Panc1 (cell line): ENCODE data around the gene ZNF701. TPM values are rescaled to one million over a fixed set of nuclear protein-coding genes. Genes with fewer than 3 reads are reported as not detected.

Experiments
- ATAC-seq: fragments of 200-7000 bp; cut with Tn5 transposase; 2 replicates; pipeline ENCODE4 v1.9.1; 2020; ENCODE audit warnings: mild to moderate bottlenecking, moderate library complexity
- BruUV-seq: library from RNA; stranded (reverse); fragments of 400-500 nt; replicated peaks from 2 replicates; lab custom pipeline; 2021; lab: Mats Ljungman, UMichigan
- CTCF ChIA-PET: fragments of 300-600 bp; sonication (Branson Sonifier 250); formaldehyde crosslinking; loops from one replicate; lab custom pipeline; 2022; ENCODE audit warnings: antibody characterized with exemption; lab: Charles Lee
- POLR2A ChIA-PET: fragments of 300-600 bp; sonication (Branson Sonifier 250); formaldehyde crosslinking; loops from one replicate; lab custom pipeline; 2022; ENCODE audit warnings: antibody characterized with exemption; lab: Charles Lee
- DNase-seq: peaks from one replicate; pipeline ENCODE4 v3.0.0-alpha.2; 2010; ENCODE audit warnings: low read depth, low spot score
- H3K27ac ChIP-seq: 2 replicates; pipeline ENCODE4 v1.5.1; 2011; ENCODE audit warnings: mild to moderate bottlenecking, low read length, inconsistent platforms
- H3K27me3 ChIP-seq: fragments of 200-500 bp; sonication (Bioruptor generic); 2 replicates; pipeline ENCODE4 v1.6.0; 2014; ENCODE audit warnings: low read length, inconsistent platforms; ENCODE audit not compliant: control insufficient read depth, insufficient read depth
- H3K36me3 ChIP-seq: fragments of 200-500 bp; sonication (Bioruptor generic); 2 replicates; pipeline ENCODE4 v1.5.1; 2014; ENCODE audit warnings: inconsistent platforms, mild to moderate bottlenecking, low read length, moderate library complexity; ENCODE audit not compliant: control insufficient read depth, insufficient read depth
- H3K4me1 ChIP-seq: 2 replicates; pipeline ENCODE4 v1.5.1; 2011; ENCODE audit warnings: inconsistent platforms, mild to moderate bottlenecking, low read length, moderate library complexity; ENCODE audit not compliant: control insufficient read depth, insufficient read depth
- H3K4me3 ChIP-seq, 2 experiments: 2 replicates each; pipeline ENCODE4 v1.5.1; 2011 to 2012; ENCODE audit warnings: low read depth in 2 of 2, low read length in 2 of 2, mild to moderate bottlenecking in 2 of 2, inconsistent platforms in 1 of 2, moderate library complexity in 1 of 2
- H3K9me3 ChIP-seq: fragments of 200-500 bp; sonication (Bioruptor generic); 2 replicates; pipeline ENCODE4 v1.5.1; 2014; ENCODE audit warnings: low read depth, mild to moderate bottlenecking, inconsistent platforms, low read length, moderate library complexity; ENCODE audit not compliant: control insufficient read depth, insufficient read depth
- CTCF ChIP-seq: fragments of 450-650 bp; IDR thresholded peaks from 2 replicates; pipeline ENCODE4 v1.5.1; 2017; ENCODE audit warnings: mild to moderate bottlenecking
- POLR2AphosphoS5 ChIP-seq: IDR thresholded peaks from 2 replicates; pipeline ENCODE4 v1.6.1; 2012; ENCODE audit warnings: mild to moderate bottlenecking, low read depth, low read length, moderate library complexity
- REST ChIP-seq, 2 experiments: IDR thresholded peaks; 2 replicates each; pipeline ENCODE4 v1.6.1; 2011 to 2012; ENCODE audit warnings: low read depth in 2 of 2, control low read depth in 1 of 2, low read length in 1 of 2, mild to moderate bottlenecking in 1 of 2, moderate library complexity in 1 of 2; ENCODE audit not compliant: insufficient read depth in 1 of 2
- SIN3A ChIP-seq: IDR thresholded peaks from 2 replicates; pipeline ENCODE4 v1.6.1; 2012; ENCODE audit warnings: low read depth, mild to moderate bottlenecking, low read length, moderate library complexity, borderline replicate concordance; ENCODE audit not compliant: insufficient read depth
- TCF7L2 ChIP-seq: IDR thresholded peaks from 2 replicates; pipeline ENCODE4 v1.6.1; 2011; ENCODE audit warnings: mild to moderate bottlenecking, low read depth, low read length, inconsistent platforms
- in situ Hi-C: cut with HindIII; loops from 2 replicates; pipeline ENCODE4 v1.10.0; 2016; ENCODE audit warnings: low sequenced_read_pairs, low pct_unique_long_range_greater_than_20kb
- intact Hi-C: fragments of 100-400 bp; cut with micrococcal nuclease; formaldehyde crosslinking; loops from one replicate; pipeline ENCODE4 v1.10.0; 2022; ENCODE audit not compliant: unreplicated experiment
- total RNA-seq: library from RNA; stranded (reverse); gene quantifications from one replicate; pipeline ENCODE4 v1.2.1, GENCODE V29; 2021; ENCODE audit not compliant: unreplicated experiment

The ZNF701 gene
- total RNA-seq, 1 experiment from 2014 or later, result 16.4 TPM

- no TSS peak for BruUV-seq
- peaks cover 4% of the 10 kb centered on the region; the same call in 1 of the 2 replicates for H3K36me3 ChIP-seq
- no peaks in the 10 kb centered on the region; the same call in 1 of the 2 replicates for H3K4me1 ChIP-seq
- intact Hi-C loops (no loop called here), in situ Hi-C loops (no loop called here)
- no peak overlapping the region for H3K4me3 ChIP-seq
- H3K9me3 ChIP-seq, result 0 out of 2 replicates have a peak, but pooled peaks cover 3% of the 10 kb centered on the region
- DNase-seq, result no peak
- TF ChIP-seq REST (IDR thresholded peaks at IDR 0.05; ENCODE audit: insufficient read depth in 1 of 2, low read depth in 2 of 2, low read length in 1 of 2) (no peak), CTCF (no peak), POLR2AphosphoS5 (no peak), TCF7L2 (no peak), SIN3A (no peak)
- no peak overlapping the region for H3K27ac ChIP-seq
- H3K27me3 ChIP-seq, result no peaks in the 10 kb centered on the region
- ChIA-PET POLR2A (no interaction called here), CTCF (no interaction called here)
- ATAC-seq, result no peak
Measured at GRCh38 chr19:52524086-52524485, 46.0 kb upstream of the ZNF701 start.

- no TSS peak for BruUV-seq
- CTCF ChIA-PET, result no interaction called here
- intact Hi-C loops, result no loop called here
- Histone ChIP-seq H3K27me3 (no peaks in the 10 kb centered on the region), H3K27ac (peak within 1 kb of the TSS; percentile 89), H3K4me1 (no peaks in the 10 kb centered on the region; the same call in 1 of the 2 replicates), H3K36me3 (peaks cover 4% of the 10 kb centered on the region; the same call in 1 of the 2 replicates), H3K4me3 (peak within 1 kb of the TSS; percentile 79 to 86), H3K9me3 (0 out of 2 replicates have a peak, but pooled peaks cover 3% of the 10 kb centered on the region)
- TF ChIP-seq REST (IDR thresholded peaks at IDR 0.05; ENCODE audit: insufficient read depth in 1 of 2, low read depth in 2 of 2, low read length in 1 of 2) (no peak), SIN3A (no peak), TCF7L2 (0 out of 2 replicates have a peak, but pooled peaks have one; percentile 38), CTCF (no peak; the same call in 1 of the 2 replicates), POLR2AphosphoS5 (peak; percentile 61; the same call in 1 of the 2 replicates)
- in situ Hi-C loops, result no loop called here
- POLR2A ChIA-PET, result interaction anchor here (0.5 to 0.7 kb wide), 3 partner anchors 83 to 371 kb away, joined by 6 to 8 read pairs (median 7); no protein-coding TSS in a partner anchor
- DNase-seq, result peak; percentile 48
- ATAC-seq, result peak; percentile 98
Measured at GRCh38 chr19:52527134-52527955, 42.7 kb upstream of the ZNF701 start, which contains the start of gene ZNF808. Gene ZNF808 (plus strand): TSS chr19:52527668. CDS start chr19:52543285, 15,617 bp downstream.
